CD4-positive, alpha-beta T cell treated with Interleukin-10 for 1 hour (primary cell): ENCODE measurements around the gene MAPRE3.

Experiments
- DNase-seq: peaks from one replicate; pipeline ENCODE4 v3.0.0-alpha.2; 2020

Gene MAPRE3

DNA sequence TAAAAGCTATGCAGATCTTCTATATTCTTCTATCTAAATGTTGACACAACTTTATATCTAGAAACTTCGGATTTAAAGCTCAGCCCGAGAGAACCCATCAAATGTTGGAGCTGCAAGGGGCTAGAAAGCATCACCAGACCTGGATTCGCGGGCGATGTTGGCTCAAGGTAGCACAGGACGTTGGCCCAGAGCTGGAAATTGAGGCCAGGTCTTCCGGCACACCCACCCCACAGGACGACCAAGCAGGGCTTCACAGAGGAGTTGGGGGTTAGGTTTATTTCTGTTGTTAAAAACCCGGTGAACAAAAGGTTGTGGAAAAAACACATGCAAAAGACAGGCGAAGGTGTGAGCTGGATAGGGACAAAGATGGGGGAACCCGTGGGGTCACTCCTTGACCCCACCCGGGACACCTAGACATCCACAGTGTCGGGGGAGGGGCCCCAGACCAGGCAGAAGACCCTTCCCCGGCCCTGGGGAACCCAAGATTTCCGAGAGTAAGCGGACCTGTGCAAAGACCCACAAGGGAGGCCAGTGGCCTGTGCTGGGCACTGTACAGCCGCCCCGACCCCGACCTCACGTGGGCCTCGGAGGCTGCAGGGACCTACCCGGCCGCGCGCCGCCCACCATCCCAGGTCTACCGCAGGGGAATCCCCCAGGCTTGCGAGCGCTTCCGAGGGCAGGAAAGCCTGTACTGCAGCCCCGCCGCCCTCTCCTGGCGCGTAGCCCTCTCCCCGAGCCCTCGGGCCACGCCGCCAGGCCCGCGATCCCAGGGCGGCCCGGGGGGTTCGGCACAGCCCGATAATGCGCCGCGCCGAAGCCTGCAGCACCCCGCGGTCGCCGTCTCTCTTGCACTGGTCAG is 79.2 kb downstream of the MAPRE3 start:
- peak; percentile 70 for DNase-seq

DNA sequence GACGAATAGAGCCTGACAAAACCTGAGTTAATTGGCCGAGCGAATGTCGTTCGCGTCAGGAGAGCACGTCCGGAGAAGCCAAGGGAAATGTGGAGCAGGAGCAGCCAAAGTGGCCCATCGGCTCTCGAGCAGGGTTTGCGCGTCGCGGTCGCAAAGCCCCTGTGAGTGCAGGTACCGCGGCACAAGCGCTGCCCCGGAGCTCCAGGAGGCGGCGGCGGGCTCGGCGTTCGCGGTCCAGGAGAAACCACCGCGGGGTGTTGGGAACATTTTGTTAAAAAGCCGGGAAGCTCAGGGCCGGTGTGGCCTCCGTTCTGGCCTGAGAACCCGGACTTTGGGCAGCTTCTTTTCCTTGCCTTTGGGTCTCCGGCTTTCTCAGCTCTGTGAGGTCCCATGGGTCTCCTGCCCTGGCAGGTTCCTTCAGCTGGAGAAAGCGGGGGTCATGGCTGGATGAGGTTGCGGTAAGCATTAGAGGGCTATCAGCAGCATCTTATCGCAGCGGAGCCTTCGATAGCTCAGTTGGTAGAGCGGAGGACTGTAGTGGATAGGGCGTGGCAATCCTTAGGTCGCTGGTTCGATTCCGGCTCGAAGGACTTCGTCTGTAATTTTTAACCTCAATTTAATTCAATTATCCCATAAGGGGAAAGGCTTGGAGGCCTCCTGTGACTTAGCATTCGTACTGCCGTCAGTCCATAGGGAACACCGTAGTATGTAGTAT is 80.0 kb downstream of the MAPRE3 start:
- DNase-seq: peak; percentile 95

DNA sequence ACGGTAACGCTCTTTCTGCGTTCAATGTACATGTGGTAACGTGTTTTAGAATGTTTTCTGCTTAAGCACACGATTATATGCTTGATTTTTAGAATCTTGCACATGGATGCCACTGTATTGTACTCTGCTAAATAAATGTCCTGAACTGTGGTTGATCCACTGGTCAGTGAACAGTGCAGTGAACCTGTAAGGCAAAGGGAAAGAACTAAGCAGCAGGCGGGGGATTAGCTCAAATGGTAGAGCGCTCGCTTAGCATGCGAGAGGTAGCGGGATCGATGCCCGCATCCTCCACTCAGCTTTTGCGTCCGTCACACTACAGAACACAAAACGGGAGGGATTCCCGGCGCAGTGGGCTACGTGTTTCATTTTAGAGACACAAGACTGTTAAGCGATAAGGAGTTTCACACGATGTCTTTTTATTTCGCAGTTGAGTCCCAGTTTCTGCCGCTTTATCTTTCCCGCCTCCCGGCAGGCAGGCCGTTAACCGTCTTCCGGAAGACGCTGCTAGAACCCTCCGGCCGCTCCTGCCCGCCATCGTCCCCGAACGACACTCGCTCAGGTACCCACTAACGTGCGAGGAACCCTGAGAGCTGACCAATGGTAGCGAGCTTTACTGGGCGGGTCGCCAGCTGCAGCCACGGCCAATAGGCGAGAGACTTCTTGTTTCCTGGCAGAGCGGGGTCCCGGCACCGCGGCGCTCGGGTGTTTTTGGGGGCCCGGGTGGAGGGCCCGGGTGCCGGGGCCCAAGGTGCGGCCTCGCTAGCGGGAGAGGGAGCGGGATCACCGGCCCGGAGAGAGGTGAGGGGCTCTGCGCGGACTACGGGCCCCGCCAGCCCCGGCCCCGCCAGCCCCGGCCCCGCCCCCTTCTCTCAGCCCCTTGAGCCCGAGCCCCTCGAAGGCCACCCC is 80.8 kb downstream of the MAPRE3 start, which contains the start of gene AGBL5:
TSS of gene AGBL5 (plus strand) at position 673 of the 906 bp plus-strand sequence. CDS start 1,291 bp downstream, outside the sequence.
- DNase-seq: peak; percentile 98

DNA sequence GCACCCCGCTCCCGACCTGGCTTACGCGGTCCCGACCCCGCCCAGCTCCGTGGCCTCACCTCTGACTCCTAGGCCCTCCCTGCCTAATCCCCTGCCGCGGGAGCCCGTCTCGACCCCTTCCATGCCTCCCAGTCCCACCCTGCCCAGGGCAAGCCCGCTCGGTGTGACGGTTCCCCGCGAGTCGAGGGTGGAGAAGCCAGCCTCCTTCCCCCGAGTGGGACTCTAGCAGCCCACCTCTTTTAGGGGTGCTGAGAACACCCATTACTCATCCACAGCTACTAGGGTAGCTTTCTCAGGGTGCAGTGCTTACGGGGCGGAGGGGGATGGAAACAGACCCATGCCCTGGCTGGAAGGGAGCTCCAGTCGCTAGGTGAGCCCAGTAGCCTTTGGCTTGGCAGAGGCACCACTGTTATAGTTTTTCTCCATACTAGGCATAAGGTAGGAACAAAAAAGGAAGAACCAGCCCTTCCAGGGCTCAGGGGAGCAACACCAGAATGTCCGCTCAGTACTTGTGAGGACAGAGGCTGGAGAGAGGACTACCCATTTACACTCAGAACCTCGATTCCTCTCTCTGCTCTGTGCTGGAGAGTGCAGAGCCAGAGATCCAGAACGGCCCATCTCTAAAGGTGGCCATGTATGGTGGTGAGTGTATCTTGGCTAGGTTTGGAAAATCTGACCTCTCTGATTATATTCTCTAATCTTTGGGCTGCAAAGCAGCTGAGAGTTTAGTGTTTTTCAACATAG is 81.6 kb downstream of the MAPRE3 start:
- no peak for DNase-seq

DNA sequence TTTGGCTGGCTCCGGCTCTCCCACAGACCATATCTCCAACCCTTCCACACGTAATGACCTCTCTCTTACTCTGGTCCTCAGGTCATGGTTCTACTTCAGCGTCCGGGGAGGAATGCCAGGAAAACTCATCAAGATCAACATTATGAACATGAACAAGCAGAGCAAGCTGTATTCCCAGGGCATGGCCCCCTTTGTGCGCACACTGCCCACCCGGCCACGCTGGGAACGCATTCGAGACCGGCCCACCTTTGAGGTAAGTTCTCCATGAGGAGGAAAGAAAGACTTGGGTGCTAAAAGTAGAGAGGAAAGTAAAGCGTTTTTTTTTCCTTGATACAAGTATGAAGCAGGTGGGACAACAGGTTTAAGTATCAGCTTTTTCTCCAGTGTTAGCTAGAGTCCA is 82.9 kb downstream of the MAPRE3 start:
- DNase-seq: no peak

DNA sequence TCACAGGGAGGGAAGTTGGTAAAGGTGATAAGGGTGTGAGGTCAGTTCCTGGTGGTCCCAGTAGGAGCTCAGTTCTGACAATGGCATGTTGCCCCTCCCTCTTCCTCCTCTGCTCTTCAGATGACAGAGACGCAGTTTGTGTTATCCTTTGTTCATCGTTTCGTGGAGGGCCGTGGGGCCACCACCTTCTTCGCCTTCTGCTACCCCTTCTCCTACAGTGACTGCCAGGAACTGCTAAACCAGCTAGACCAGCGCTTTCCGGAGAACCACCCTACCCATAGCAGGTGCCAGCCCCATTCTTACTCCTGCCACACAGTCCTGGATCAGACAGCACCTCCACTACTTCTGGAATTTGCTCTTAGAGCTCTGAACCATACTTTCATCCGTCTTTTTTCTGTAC is 83.3 kb downstream of the MAPRE3 start:
- no peak for DNase-seq

DNA sequence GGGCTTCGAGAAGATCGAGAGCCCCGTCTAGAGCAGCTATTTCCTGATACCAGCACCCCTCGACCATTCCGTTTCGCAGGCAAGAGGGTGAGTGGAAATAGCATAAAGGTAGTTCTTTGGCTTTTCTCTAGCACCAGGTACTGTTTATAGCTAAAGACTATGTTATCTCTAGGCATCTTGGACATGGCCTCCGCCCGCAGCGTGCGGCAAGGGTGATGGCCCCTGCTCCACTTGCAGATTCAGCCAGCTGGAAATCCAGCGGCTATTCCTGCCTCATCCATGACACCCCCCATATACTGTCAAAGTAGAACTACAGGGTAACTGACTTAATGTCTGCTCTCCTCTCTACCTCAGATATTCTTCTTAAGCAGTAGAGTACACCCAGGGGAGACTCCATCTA is 84.3 kb downstream of the MAPRE3 start:
- no peak for DNase-seq

DNA sequence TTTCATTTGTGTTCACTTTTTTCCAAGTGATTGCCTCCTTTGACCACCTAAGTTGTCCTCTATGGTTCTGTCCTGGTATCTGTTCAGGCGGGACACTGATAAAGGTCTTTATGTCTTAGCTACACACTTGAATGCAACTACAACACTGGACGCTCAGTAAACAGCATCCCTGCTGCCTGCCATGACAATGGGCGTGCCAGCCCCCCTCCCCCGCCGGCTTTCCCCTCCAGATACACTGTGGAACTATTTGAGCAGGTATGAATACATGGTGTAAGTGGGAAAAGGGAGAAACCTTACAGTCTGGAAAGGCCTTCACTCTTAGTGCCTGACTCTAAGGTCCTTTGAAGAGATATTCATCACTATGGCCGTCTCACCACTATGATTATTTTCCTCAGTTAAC is 86.7 kb downstream of the MAPRE3 start:
- DNase-seq: no peak

DNA sequence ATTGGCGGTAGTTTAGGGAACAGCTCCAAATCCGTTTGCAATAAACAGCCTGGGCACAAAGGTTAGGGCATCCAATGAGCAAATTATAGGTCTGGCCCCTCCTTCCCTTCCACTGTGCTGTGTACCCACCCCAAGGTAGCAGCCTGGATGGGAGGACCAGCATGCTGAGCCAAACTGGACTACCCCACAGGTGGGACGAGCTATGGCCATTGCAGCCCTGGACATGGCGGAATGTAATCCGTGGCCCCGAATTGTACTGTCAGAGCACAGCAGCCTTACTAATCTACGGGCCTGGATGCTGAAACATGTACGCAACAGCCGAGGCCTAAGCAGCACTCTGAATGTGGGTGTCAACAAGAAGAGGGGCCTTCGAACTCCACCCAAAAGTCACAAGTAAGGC is 87.8 kb downstream of the MAPRE3 start:
- DNase-seq: no peak

DNA sequence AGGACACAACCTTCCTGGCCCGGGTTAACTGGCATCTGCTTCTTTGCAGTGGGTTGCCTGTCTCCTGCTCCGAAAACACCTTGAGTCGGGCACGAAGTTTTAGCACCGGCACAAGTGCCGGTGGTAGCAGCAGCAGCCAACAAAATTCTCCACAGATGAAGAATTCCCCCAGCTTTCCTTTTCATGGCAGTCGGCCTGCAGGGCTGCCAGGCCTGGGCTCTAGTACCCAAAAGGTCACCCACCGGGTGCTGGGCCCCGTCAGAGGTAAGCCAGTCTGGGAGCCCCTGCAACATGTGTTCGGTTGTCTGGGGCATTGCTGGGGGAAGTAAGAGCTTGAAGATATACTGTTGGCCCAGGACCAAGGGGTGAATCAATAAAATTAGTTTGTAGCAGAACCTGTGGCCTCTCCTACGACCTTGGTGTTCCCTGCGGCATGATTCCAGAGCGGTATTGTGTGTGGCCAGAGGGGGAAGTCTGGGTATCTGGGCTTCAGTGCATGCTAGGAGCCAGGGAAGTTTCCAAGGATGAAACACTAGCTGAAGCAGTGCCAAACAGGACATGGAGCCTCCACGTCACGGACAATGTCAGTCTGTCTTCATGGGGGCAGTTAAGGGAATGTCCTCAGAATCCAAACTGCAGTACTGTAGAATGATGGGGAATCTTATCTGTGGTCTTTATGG is 88.8 kb downstream of the MAPRE3 start:
- DNase-seq: no peak

DNA sequence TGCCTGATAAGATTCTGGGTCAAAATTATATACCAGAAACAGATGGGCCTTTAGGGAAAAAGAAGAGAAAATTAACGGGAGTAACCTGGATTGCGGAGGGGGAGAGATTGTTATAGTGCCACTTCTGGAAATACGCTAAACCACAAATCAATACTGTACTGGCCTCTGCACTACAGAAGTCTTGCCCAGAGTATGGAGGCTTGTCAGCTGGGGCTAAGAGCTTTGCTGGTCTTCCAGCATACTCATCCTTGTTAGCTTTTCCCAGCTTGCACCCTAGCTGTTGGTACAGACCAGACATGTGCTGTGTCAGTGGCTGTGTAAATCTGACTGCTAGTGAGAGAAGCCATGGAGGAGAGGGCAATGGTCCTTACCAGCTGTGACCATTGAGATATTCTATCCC is 89.9 kb downstream of the MAPRE3 start:
- DNase-seq: no peak

DNA sequence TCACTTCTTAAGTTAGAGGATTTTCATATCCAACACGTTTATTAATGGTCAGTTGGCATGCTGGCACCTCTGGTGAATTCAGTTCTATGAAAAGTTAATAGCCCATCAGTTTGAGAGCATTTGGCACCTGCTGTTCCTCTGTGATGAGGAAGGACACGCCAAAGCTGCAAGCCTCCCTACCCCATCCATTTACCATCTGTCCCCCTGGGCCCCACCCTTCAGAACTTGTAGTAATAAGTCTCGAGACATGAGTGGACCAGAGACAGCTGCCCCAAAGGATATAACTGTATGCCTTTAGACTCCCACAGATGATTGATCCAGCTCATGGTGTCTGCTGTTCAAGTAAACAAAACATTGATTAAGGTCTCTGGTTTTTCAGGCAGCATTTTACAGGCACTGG is 94.7 kb downstream of the MAPRE3 start:
- DNase-seq: no peak

DNA sequence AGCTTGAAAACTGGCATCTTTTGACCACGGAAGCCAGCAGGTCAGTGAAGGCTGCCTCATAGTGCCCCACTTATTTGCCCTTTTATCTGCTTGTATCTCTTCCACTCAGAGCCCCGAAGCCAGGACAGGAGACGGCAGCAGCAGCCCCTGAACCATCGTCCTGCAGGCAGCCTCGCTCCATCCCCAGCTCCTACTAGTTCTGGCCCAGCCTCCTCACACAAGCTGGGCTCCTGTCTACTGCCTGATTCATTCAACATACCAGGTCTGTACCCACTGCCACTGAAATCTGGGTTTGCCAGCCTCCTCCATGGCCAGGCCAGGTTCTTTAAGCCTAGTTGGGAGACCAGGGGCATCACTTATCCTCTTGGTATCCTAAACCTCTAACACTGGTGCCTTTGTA is 96.9 kb downstream of the MAPRE3 start:
- DNase-seq: no peak

DNA sequence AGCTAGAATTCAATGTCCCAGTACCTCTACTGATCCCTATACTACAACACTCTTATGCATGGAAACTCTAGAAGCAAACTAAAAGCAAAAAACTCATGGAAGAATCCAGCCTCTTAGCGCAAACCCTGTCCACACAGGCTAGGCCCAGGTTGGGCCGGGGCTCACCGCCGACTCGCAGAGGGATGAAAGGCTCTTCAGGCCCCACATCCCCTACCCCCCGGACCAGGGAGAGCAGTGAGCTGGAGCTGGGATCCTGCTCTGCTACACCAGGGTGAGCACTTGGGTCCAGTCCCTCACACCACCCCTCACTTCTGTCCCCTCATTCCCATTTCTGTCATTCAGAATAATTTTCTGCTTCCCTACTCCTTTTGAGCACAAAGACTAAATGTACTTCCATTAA is 99.0 kb downstream of the MAPRE3 start:
- DNase-seq: no peak

DNA sequence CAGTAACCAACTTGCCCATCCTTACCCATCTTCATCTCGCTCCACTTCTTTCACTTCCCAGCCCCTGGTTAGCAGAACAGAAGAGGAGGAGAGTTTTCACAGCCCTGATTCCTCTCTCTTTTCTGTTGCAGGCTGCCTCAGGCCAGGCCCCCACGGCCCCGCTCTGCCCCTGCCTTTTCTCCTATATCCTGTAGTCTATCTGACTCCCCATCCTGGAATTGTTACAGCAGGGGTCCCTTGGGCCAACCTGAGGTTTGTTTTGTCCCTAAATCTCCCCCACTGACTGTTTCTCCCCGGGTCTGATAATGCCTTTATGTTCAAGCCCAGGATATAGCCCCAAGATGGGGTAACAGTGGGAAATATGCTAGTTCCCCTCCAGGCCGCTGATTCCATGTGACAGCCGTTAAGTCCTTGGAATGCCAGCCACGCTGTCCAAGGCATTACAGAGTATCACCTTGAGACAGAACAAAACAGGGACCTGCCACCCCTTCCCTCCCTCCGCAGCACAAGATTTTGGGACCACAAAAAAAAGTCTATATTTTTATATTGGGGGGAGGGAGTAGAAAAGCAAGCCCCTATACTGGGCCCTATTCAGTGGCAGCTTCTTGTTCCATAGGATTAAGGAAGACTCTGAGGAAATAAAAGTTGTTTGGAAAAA is 99.7 kb downstream of the MAPRE3 start:
- no peak for DNase-seq

DNA sequence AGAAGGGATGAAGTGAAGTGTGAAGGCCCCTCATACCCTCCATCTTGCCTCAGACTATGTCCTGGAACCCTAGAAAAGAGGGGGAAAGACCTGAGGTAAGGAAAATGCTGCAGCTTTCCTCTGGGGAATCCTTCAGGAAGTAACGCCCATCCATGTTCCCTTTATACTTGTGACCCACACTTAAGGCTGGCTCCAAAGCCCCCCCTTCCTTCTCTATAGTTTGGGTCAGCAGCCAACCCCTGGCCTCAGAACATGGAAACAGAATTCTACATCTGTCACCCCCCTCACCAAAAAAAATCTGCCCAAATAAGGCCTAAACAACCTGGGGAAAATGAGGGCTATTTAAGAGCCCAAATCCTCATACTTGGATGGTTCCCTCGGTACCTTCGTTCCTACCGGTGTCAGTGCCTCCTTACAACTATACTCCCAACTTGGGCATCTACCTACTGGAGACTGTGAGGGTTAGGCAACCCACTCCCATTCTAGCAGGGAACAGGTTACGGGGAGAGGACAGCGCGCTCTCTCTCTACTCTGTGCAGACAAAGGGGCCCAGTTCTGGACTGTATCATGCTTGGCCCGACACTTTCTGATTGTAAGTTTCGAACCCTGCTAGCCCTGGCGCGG is 100.3 kb downstream of the MAPRE3 start:
- no peak for DNase-seq

DNA sequence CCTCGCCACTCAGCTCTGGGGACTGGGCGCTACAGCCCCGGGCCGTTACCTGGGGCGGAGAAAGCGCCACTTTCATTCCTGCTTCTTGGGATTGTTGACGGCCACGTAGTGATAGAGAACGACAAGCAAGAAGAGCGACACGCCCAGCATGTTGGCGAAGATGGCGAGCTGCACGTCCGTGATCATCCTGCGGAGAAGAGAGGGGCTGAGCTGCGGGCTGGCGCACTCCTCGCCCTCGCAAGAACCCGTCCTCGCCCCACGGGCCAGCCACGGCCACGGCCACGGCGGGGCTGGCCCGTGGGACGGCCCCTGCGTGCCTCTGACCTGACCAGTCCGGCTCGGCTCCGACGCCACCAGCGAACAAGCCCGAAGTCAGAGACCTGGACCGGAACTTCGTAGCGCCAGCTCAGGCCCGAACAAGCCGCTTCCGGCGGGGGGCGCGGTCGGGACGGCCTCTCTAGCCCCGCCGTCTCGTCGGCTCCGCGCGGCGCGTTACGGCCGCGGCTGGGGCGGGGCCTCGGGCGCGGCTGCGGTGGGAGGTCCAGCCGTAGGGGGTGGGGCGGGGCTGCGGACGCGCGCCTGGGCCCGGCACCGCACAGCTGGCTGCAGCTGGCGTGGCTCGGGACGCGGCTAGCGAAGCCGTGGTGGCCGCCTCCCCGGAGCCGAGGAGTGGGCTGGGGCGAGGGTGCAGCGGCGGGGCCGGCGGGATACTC is 101.0 kb downstream of the MAPRE3 start, which contains the start of gene OST4:
TSS of gene OST4 (minus strand) at position 378 of the 713 bp plus-strand sequence.
- peak; percentile 91 for DNase-seq

DNA sequence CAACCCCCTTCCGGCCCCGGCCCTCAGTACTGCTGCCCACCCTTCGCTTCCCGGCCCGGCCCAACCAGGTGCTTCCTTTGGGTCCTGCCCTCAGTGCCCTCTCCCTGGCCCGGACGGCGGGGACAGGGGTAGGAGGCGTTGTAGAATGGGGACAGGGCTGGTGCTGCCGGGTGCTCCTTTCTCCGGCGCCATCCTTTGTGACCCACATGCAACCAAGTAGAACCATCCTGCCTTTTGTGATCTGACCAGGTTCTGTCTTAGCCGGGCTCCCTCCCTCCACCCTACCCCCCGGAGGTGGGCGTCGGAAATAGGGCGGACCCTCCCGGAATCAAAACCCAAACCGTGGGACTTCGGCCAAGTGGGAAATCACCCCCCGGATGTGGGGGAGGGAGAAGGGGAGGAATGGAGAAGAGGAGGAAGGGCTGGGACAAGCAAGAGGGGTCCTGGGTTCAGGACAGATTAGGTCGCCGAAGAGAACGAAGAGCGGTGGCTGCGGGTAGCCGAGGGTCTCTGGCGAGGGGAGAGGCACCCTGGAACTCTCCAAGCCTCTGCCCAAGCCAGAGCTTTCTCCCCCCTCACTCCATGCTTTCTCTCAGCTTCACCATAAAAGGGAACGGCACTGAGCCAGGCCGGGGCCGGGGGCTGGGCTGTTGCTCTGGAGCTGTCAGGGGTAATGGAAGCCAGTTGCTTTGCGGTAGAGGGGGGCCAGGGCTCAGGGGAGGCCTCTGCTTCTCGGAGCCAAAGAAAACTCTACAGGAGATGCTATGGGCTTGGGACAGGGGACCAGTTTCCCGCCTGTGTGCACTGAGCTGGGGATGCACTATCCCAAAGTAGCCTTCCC is 101.8 kb downstream of the MAPRE3 start:
- peak; percentile 53 for DNase-seq

DNA sequence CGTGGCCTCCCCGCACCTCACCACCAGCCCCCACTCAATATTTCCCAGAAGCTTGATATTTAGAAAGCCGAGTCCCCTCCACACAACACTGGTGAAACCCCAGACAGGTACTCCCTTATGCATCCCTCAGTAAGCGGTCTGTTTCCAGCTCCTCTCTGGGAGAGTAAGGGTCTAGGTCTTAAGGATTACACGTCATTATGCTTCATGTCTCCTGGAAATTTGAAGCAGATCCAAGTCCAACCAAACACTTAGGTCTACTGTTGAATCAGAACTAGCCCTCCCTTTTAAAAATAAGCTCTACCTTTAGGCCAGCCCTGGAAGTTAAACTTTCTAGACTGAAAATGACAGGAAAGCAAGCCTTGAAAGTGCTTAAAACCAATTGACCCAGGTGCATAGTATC is 102.5 kb downstream of the MAPRE3 start:
- DNase-seq: no peak
